Type B pancreatic cell (in vitro differentiated cells): ENCODE data around the gene MRPL9. TPM values are rescaled to one million over a fixed set of nuclear protein-coding genes. Genes with fewer than 3 reads are reported as not detected.

ENCODE experiments used
- DNase-seq: peaks from one replicate; pipeline ENCODE4 v3.0.0; 2021; ENCODE audit warnings: mixed read lengths; ENCODE audit not compliant: unreplicated experiment; ENCODE audit errors: extremely low spot score
- H3K27ac Mint-ChIP-seq: 2 replicates; pipeline ENCODE4 v1.8.0; 2021; ENCODE audit warnings: mild to moderate bottlenecking, mixed read lengths
- H3K27me3 Mint-ChIP-seq: 2 replicates; pipeline ENCODE4 v1.8.0; 2021; ENCODE audit warnings: mixed read lengths
- H3K36me3 Mint-ChIP-seq: 2 replicates; pipeline ENCODE4 v1.8.0; 2021; ENCODE audit warnings: mixed read lengths
- H3K4me1 Mint-ChIP-seq: one replicate; pipeline ENCODE4 v1.8.0; 2021; ENCODE audit warnings: mixed read lengths; ENCODE audit not compliant: unreplicated experiment
- H3K4me3 Mint-ChIP-seq: 2 replicates; pipeline ENCODE4 v1.8.0; 2021; ENCODE audit warnings: mild to moderate bottlenecking, mixed read lengths
- H3K9me3 Mint-ChIP-seq: 2 replicates; pipeline ENCODE4 v1.8.0; 2021; ENCODE audit warnings: mixed read lengths
- CTCF ChIP-seq: fragments of 200-600 bp; sonication (generic); conservative IDR thresholded peaks from 2 replicates; pipeline ENCODE4 v1.5.0; 2021; ENCODE audit warnings: antibody characterized with exemption, mild to moderate bottlenecking
- total RNA-seq: library from RNA; stranded (reverse); gene quantifications from 2 replicates; pipeline ENCODE4 v1.2.1, GENCODE V29; 2021; ENCODE audit warnings: low replicate concordance

The MRPL9 gene
- total RNA-seq, 1 donor from 2014 or later: 92.1 TPM

GRCh38 chr1:151711044-151711800 lies 52.1 kb downstream of the MRPL9 start:
- Mint-ChIP-seq H3K4me3 (no peak overlapping the region), H3K4me1 (no peaks in the 10 kb centered on the region), H3K27me3 (peaks cover 27% of the 10 kb centered on the region), H3K9me3 (no peaks in the 10 kb centered on the region), H3K27ac (no peak overlapping the region), H3K36me3 (no peaks in the 10 kb centered on the region)
- TF ChIP-seq CTCF: no peak
- DNase-seq: no peak

- no peak for TF ChIP-seq CTCF
- Mint-ChIP-seq H3K4me1 (no peaks in the 10 kb centered on the region), H3K27me3 (peaks cover 18% of the 10 kb centered on the region), H3K9me3 (no peaks in the 10 kb centered on the region), H3K27ac (no peak overlapping the region), H3K4me3 (no peak overlapping the region), H3K36me3 (no peaks in the 10 kb centered on the region)
- DNase-seq: no peak
Observed at GRCh38 chr1:151710187-151710840, 53.0 kb downstream of the MRPL9 start.

Other genes with a start within 250 kb of the MRPL9 start
- 15.5 and 34.7 TPM in 2 replicates for gene TUFT1, start 223.2 kb downstream of the MRPL9 start, total RNA-seq
- gene SNX27, start 151.4 kb downstream of the MRPL9 start, total RNA-seq: 33.1 and 40.7 TPM in 2 replicates
- 17.9 and 19.0 TPM in 2 replicates for gene CELF3, start 46.7 kb downstream of the MRPL9 start, total RNA-seq
- 3.1 and 3.6 TPM in 2 replicates for gene RIIAD1, start 42.0 kb downstream of the MRPL9 start, total RNA-seq
- gene TDRKH, start 27.0 kb upstream of the MRPL9 start, total RNA-seq: 8.9 and 10.0 TPM in 2 replicates
- not detected in 2 replicates for gene LINGO4, start 41.9 kb upstream of the MRPL9 start, total RNA-seq
- not detected in 2 replicates for gene RORC, start 68.3 kb upstream of the MRPL9 start, total RNA-seq
- gene C2CD4D, start 76.3 kb upstream of the MRPL9 start, total RNA-seq: 0.43 and 0.45 TPM in 2 replicates
- gene THEM5, start 90.2 kb upstream of the MRPL9 start, total RNA-seq: not detected in 2 replicates
- 4.7 and 15.6 TPM in 2 replicates for gene THEM4, start 146.0 kb upstream of the MRPL9 start, total RNA-seq
- gene S100A10, start 230.4 kb upstream of the MRPL9 start, total RNA-seq: 316 and 1,258 TPM in 2 replicates